Measurements from ENCODE around the gene PITRM1.

PITRM1 gene

GRCh38 chr10:3137958-3138726, 34.4 kb downstream of the PITRM1 start:
- no peak for DNase-seq

GRCh38 chr10:3136763-3137611, 35.6 kb downstream of the PITRM1 start:
- DNase-seq = no peak

GRCh38 chr10:3136336-3136735, 36.2 kb downstream of the PITRM1 start:
- no peak for DNase-seq

GRCh38 chr10:3135006-3135405, 37.6 kb downstream of the PITRM1 start:
- no peak for DNase-seq

- no peak for DNase-seq
These were observed 38.6 kb downstream of the PITRM1 start for GRCh38 chr10:3133948-3134347.

GRCh38 chr10:3132036-3133025, 40.3 kb downstream of the PITRM1 start:
- no peak for DNase-seq

GRCh38 chr10:3131098-3131497, 41.5 kb downstream of the PITRM1 start:
- DNase-seq = no peak

- no peak for DNase-seq
These were observed 42.8 kb downstream of the PITRM1 start for GRCh38 chr10:3129581-3130340.

GRCh38 chr10:3128379-3129130, 44.0 kb downstream of the PITRM1 start:
- no peak for DNase-seq

GRCh38 chr10:3127921-3128320, 44.7 kb downstream of the PITRM1 start:
- no peak for DNase-seq

- no peak for DNase-seq
These were observed 45.7 kb downstream of the PITRM1 start for GRCh38 chr10:3126741-3127346.

- DNase-seq = no peak
These were observed 46.3 kb downstream of the PITRM1 start for GRCh38 chr10:3126249-3126648.

- DNase-seq = no peak
These were observed 46.9 kb downstream of the PITRM1 start for GRCh38 chr10:3125527-3126170.

- DNase-seq = no peak
These were observed 48.0 kb downstream of the PITRM1 start for GRCh38 chr10:3124412-3125175.

GRCh38 chr10:3123571-3124411, 48.8 kb downstream of the PITRM1 start:
- no peak for DNase-seq

GRCh38 chr10:3122486-3123205, 49.9 kb downstream of the PITRM1 start:
- no peak for DNase-seq

- DNase-seq = no peak
These were observed 50.5 kb downstream of the PITRM1 start for GRCh38 chr10:3122034-3122433.
